CD14-positive monocyte (primary cell): ENCODE data around the gene KLHL30. TPM values are rescaled to one million over a fixed set of nuclear protein-coding genes. Genes with fewer than 3 reads are reported as not detected.

Experiments
- DNase-seq, 3 donors: peaks; one replicate each; pipeline ENCODE4 v3.0.0-alpha.2; 2011 to 2022
- H2AFZ ChIP-seq: 2 replicates; pipeline ENCODE4 v1.6.0; 2012; ENCODE audit warnings: mild to moderate bottlenecking, low read depth, low read length, inconsistent platforms; ENCODE audit not compliant: insufficient read depth, poor library complexity, severe bottlenecking
- H3K27ac ChIP-seq, 2 donors: 1 replicate in 1 of 2; 2 replicates in 1 of 2; pipeline ENCODE4 v1.5.1; 2012 to 2013; ENCODE audit warnings: low read length in 2 of 2, control low read depth in 1 of 2, inconsistent platforms in 1 of 2, low read depth in 1 of 2, mild to moderate bottlenecking in 1 of 2
- H3K27me3 ChIP-seq, 2 donors: one replicate each; pipeline versions ENCODE4 v1.6.0 to v1.6.1; 2011 to 2013; ENCODE audit warnings: low read length in 2 of 2; ENCODE audit not compliant: control insufficient read depth in 2 of 2, insufficient read depth in 2 of 2
- H3K36me3 ChIP-seq, 2 donors: replicated peaks in 1 of 2; 1 replicate in 1 of 2; 2 replicates in 1 of 2; pipeline versions ENCODE4 v1.5.1 to v1.6.1; 2012 to 2013; ENCODE audit warnings: low read length in 2 of 2, control low read depth in 1 of 2, inconsistent platforms in 1 of 2, mild to moderate bottlenecking in 1 of 2; ENCODE audit not compliant: insufficient read depth in 2 of 2, control insufficient read depth in 1 of 2
- H3K4me1 ChIP-seq, 2 donors: 1 replicate in 1 of 2; 2 replicates in 1 of 2; pipeline versions ENCODE4 v1.5.1 to v1.6.1; 2012 to 2013; ENCODE audit warnings: low read length in 2 of 2, control low read depth in 1 of 2, inconsistent platforms in 1 of 2, mild to moderate bottlenecking in 1 of 2, moderate library complexity in 1 of 2; ENCODE audit not compliant: insufficient read depth in 2 of 2, control insufficient read depth in 1 of 2
- H3K4me2 ChIP-seq: replicated peaks from 2 replicates; pipeline ENCODE3; 2012; ENCODE audit warnings: low read length, moderate library complexity, mild to moderate bottlenecking; ENCODE audit not compliant: poor library complexity, severe bottlenecking; ENCODE audit errors: extremely low read depth
- H3K4me3 ChIP-seq, 3 experiments: fragments of 200-600 bp in 1 of 3; sonication (generic) in 1 of 3; replicated peaks in 1 of 3; 1 replicate in 2 of 3; 2 replicates in 1 of 3; pipeline ENCODE4 v1.5.1; 2011 to 2013; ENCODE audit warnings: low read length in 3 of 3, mild to moderate bottlenecking in 3 of 3, control low read depth in 2 of 3, low read depth in 2 of 3, inconsistent platforms in 1 of 3, moderate library complexity in 1 of 3
- H3K79me2 ChIP-seq: 2 replicates; pipeline ENCODE4 v1.6.0; 2012; ENCODE audit warnings: mild to moderate bottlenecking, control low read depth, inconsistent platforms, low read length, moderate library complexity; ENCODE audit not compliant: insufficient read depth
- H3K9ac ChIP-seq: 2 replicates; pipeline ENCODE4 v1.6.0; 2017; ENCODE audit warnings: low read length, mild to moderate bottlenecking; ENCODE audit not compliant: insufficient read depth, poor library complexity, severe bottlenecking
- H3K9me3 ChIP-seq, 2 donors: replicated peaks in 1 of 2; 1 replicate in 1 of 2; 2 replicates in 1 of 2; pipeline versions ENCODE4 v1.5.1 to v1.6.1; 2012 to 2013; ENCODE audit warnings: low read length in 2 of 2, control low read depth in 1 of 2; ENCODE audit not compliant: control insufficient read depth in 1 of 2, insufficient read depth in 1 of 2
- H4K20me1 ChIP-seq: 2 replicates; pipeline ENCODE4 v1.6.0; 2012; ENCODE audit warnings: mild to moderate bottlenecking, low read length, control low read depth, moderate library complexity; ENCODE audit not compliant: insufficient read depth
- H3K27ac Mint-ChIP-seq, 7 donors: one replicate each; pipeline ENCODE4 v1.8.0; 2020; ENCODE audit warnings: mild to moderate bottlenecking in 7 of 7, mixed read lengths in 7 of 7, moderate library complexity in 6 of 7, inconsistent platforms in 2 of 7
- H3K27me3 Mint-ChIP-seq, 3 donors: one replicate each; pipeline ENCODE4 v1.8.0; 2021 to 2022; ENCODE audit warnings: low read depth in 3 of 3, mild to moderate bottlenecking in 3 of 3, mixed read lengths in 3 of 3, moderate library complexity in 3 of 3, inconsistent platforms in 1 of 3
- H3K36me3 Mint-ChIP-seq, 2 donors: one replicate each; pipeline ENCODE4 v1.8.0; 2020; ENCODE audit warnings: mixed read lengths in 2 of 2, inconsistent platforms in 1 of 2, mild to moderate bottlenecking in 1 of 2
- H3K4me1 Mint-ChIP-seq: one replicate; pipeline ENCODE4 v1.8.0; 2020; ENCODE audit warnings: mild to moderate bottlenecking, mixed read lengths
- H3K4me3 Mint-ChIP-seq, 2 donors: one replicate each; pipeline ENCODE4 v1.8.0; 2020; ENCODE audit warnings: mild to moderate bottlenecking in 2 of 2, mixed read lengths in 2 of 2, moderate library complexity in 1 of 2
- H3K9me3 Mint-ChIP-seq, 7 donors: one replicate each; pipeline ENCODE4 v1.8.0; 2020 to 2022; ENCODE audit warnings: mixed read lengths in 7 of 7, mild to moderate bottlenecking in 6 of 7, moderate library complexity in 6 of 7, inconsistent platforms in 2 of 7
- WGBS: methylation state at CpG from one replicate; pipeline ENCODE4 v1.1.5; 2013; ENCODE audit warnings: missing lambda C conversion rate; ENCODE audit not compliant: insufficient coverage; 5-methylcytosine and 5-hydroxymethylcytosine counted together
- intact Hi-C, 2 donors: fragments of 100-400 bp; cut with micrococcal nuclease; formaldehyde crosslinking; loops; one replicate each; pipeline versions ENCODE4 v1.15.0 to v1.15.1; 2023
- polyA plus RNA-seq, 3 donors: library from polyadenylated mRNA; depleted of rRNA in 1 of 3; unstranded in 2 of 3; stranded (reverse) in 1 of 3; fragments of 300-500 nt in 2 of 3; fragments of >200 nt in 1 of 3; fragmentation: Illumina TruSeq in 2 of 3; gene quantifications; 1 replicate in 2 of 3; 2 replicates in 1 of 3; pipeline ENCODE4 v1.2.3, GENCODE V29; 2012 to 2021
- TF ChIP-seq, protein P1 (sequence below): fragments of 200-600 bp; IDR thresholded peaks from one replicate; pipeline ENCODE4 v1.8.0; 2022; ENCODE audit warnings: antibody characterized with exemption, mild to moderate bottlenecking

Gene KLHL30
- polyA plus RNA-seq, 3 donors: 0.01 to 0.14 TPM; not detected in 1

DNA sequence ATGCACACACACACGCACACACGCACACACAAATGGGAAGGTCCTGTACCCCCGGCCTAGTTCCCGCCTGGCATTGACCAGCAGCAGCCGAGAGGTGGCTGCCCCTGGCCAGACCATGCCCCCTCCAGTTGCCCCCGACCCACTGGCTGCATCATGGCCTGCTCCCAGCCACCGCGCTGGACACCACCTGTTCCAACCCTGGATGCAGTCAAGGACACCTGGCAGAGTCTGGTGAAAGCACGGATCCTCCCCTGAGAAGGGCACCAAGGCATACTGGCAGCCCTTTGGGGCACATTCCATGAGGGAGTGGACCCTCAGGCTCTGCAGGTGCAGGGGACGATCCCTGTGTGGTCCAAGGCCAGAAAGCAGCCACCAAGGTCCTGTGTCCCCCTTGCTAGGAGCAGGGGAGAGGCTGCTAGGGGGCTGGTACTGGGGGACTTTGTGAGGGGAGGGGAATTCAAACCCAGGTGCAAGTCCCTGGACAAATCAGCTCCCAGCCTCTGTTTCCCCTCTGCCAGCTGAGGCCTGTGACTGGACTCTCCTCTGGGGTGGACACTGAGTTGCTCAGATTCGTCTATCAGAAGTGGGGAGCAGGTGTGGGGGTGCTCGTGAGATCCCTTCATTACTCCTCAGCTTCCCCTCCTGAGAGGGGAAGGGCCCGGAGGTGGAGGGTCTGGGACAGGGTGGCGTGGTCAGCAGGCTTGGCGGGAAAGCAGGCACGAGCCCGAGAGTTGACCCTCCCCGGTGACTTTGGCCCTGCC, 34.8 kb upstream of the KLHL30 start:
- Histone ChIP-seq H2AFZ (no peak overlapping the region), H3K27ac (no peak overlapping the region), H3K79me2 (no peaks in the 10 kb centered on the region), H3K9me3 (no peaks in the 10 kb centered on the region), H3K4me1 (peaks cover 26 to 35% of the 10 kb centered on the region in 2 donors), H3K36me3 (no peaks in the 10 kb centered on the region), H4K20me1 (no peaks in the 10 kb centered on the region), H3K27me3 (no peaks in the 10 kb centered on the region), H3K4me2 (no peak overlapping the region), H3K9ac (no peak overlapping the region), H3K4me3 (no peak overlapping the region)
- DNase-seq: no peak
- TF ChIP-seq, protein P1, sequence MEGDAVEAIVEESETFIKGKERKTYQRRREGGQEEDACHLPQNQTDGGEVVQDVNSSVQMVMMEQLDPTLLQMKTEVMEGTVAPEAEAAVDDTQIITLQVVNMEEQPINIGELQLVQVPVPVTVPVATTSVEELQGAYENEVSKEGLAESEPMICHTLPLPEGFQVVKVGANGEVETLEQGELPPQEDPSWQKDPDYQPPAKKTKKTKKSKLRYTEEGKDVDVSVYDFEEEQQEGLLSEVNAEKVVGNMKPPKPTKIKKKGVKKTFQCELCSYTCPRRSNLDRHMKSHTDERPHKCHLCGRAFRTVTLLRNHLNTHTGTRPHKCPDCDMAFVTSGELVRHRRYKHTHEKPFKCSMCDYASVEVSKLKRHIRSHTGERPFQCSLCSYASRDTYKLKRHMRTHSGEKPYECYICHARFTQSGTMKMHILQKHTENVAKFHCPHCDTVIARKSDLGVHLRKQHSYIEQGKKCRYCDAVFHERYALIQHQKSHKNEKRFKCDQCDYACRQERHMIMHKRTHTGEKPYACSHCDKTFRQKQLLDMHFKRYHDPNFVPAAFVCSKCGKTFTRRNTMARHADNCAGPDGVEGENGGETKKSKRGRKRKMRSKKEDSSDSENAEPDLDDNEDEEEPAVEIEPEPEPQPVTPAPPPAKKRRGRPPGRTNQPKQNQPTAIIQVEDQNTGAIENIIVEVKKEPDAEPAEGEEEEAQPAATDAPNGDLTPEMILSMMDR: no peak
- H3K4me1 Mint-ChIP-seq: peaks cover 28% of the 10 kb centered on the region
- H3K27me3 Mint-ChIP-seq: peaks cover 2 to 7% (median 3%) of the 10 kb centered on the region in 3 donors
- 98% methylated on average over 10 of the region's 18 CpGs for WGBS
- no peak overlapping the region for H3K4me3 Mint-ChIP-seq
- H3K9me3 Mint-ChIP-seq: no peaks in the 10 kb centered on the region
- no peak overlapping the region for H3K27ac Mint-ChIP-seq
- intact Hi-C loops: no loop called here
- no peaks in the 10 kb centered on the region for H3K36me3 Mint-ChIP-seq

DNA sequence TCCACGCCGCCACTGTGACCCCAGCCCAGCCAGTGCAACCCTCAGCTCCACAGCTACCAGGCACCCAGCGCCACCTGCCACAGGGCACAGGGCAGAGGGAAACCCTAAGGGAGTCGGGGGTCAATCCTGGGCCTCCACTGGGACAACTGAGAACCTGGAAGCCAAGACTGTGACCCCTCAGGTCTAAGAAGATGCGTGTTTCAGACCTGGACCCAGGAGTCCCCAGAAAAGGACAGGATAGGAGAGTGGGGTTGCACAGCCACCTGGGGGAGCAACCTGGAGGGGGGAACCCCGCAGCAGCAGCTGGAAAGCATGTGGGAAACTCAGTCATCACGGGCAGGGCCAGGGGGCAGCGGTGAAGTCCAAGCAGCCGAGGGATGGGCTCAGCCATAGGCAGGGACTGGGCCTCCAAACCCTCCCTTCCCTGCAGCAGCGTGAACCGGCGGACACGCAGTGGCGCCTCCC, 34.2 kb upstream of the KLHL30 start:
- Histone ChIP-seq H3K79me2 (no peaks in the 10 kb centered on the region), H2AFZ (no peak overlapping the region), H3K9ac (no peak overlapping the region), H3K4me3 (no peak overlapping the region), H3K4me2 (no peak overlapping the region), H3K27me3 (no peaks in the 10 kb centered on the region), H3K4me1 (peaks cover 24 to 33% of the 10 kb centered on the region in 2 donors), H3K27ac (no peak overlapping the region), H3K36me3 (no peaks in the 10 kb centered on the region), H3K9me3 (no peaks in the 10 kb centered on the region), H4K20me1 (no peaks in the 10 kb centered on the region)
- 98% methylated on average over 14 of the region's 14 CpGs for WGBS
- no peaks in the 10 kb centered on the region for H3K36me3 Mint-ChIP-seq
- TF ChIP-seq, protein P1: no peak
- H3K9me3 Mint-ChIP-seq: peaks cover 0 to under 1% (median 0%) of the 10 kb centered on the region in 7 donors
- peaks cover 28% of the 10 kb centered on the region for H3K4me1 Mint-ChIP-seq
- DNase-seq: no peak
- no peak overlapping the region for H3K4me3 Mint-ChIP-seq
- intact Hi-C loops: no loop called here
- H3K27ac Mint-ChIP-seq: peak overlapping the region in 1 of 7 donors; percentile 38
- H3K27me3 Mint-ChIP-seq: peaks cover 2 to 7% (median 3%) of the 10 kb centered on the region in 3 donors
